Breast epithelium (tissue), 3 donors: ENCODE results near the gene RREB1.

ENCODE experiments used
- POLR2AphosphoS5 ChIP-seq, 3 donors: sonication (generic); formaldehyde crosslinking; IDR thresholded peaks; one replicate each; pipeline ENCODE4 v1.6.1; 2017; ENCODE audit warnings: antibody characterized with exemption in 3 of 3
- TF ChIP-seq, protein P1 (sequence below), 3 donors: fragments of 450-650 bp; IDR thresholded peaks; one replicate each; pipeline ENCODE4 v1.5.1; 2016 to 2017; ENCODE audit warnings: antibody characterized with exemption in 3 of 3, mild to moderate bottlenecking in 3 of 3, moderate library complexity in 3 of 3

DNA sequence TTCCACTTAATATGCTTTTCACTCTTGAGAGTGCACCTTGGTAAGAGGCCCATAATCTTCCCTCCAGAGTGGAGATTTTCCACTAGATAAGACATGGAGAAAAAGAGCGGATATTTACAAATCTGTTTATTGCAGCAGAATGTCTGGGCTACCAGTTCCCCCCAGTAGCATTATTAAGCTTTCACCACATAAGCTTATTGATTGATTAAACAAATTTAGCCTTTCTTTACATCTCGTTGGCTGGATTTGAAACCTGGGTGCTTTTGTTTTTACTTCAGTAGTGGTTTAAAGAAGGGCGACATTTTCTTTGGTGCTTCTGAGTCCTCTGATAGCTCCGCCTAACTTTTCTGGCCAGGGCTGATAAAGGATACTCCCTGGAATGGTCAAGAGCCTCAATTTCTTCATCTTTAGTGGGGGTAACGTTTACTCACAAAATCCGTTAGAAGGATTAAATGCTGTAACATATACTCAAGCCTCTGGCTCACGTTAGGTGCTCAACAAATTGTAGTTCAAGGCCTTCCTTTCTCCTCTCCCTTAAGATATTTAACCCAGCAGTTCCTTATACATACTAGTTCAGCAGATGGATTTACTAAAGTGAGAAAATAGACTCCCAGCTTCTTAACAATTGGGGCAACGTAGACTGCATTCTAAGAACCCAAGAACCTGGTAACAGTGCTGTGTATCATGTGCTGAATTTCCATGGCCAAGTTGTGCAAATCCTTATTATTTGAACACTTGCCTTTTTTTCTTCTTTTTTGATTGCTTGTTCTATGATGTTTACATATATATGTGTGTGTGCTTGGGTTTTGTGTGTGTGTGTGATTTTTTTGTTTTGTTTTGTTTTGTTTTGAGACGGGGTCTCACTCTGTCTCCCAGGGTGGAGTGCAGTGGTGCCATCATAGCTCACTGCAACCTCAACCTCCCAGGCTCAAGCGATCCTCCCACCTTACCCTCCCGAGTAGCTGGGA is 91.4 kb downstream of the RREB1 start:
- TF ChIP-seq POLR2AphosphoS5 (IDR thresholded peaks at IDR 0.05) = no peak
- TF ChIP-seq, protein P1, sequence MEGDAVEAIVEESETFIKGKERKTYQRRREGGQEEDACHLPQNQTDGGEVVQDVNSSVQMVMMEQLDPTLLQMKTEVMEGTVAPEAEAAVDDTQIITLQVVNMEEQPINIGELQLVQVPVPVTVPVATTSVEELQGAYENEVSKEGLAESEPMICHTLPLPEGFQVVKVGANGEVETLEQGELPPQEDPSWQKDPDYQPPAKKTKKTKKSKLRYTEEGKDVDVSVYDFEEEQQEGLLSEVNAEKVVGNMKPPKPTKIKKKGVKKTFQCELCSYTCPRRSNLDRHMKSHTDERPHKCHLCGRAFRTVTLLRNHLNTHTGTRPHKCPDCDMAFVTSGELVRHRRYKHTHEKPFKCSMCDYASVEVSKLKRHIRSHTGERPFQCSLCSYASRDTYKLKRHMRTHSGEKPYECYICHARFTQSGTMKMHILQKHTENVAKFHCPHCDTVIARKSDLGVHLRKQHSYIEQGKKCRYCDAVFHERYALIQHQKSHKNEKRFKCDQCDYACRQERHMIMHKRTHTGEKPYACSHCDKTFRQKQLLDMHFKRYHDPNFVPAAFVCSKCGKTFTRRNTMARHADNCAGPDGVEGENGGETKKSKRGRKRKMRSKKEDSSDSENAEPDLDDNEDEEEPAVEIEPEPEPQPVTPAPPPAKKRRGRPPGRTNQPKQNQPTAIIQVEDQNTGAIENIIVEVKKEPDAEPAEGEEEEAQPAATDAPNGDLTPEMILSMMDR (IDR thresholded peaks at IDR 0.05) = no peak
